T-helper 1 cell treated with Interleukin-12 subunit alpha and Interleukin-12 subunit beta and Interleukin-4 antibody, amounts not matched to agents 30 ng/mL and 1 ng/mL, for 36 hours (primary cell): ENCODE results near the gene DCAF17. TPM values are rescaled to one million over a fixed set of nuclear protein-coding genes. Genes with fewer than 3 reads are reported as not detected.

Source experiments
- total RNA-seq: library from RNA; stranded (reverse); gene quantifications from 2 replicates; pipeline ENCODE4 v1.2.3, GENCODE V29; 2022

Gene DCAF17
- total RNA-seq, 1 donor from 2014 or later, result 21.0 TPM

Other genes starting within 250 kb of the DCAF17 start
- gene METTL8, start 236 bp upstream of the DCAF17 start, total RNA-seq, result 13.8 and 19.8 TPM in 2 replicates
- 0.76 and 0.96 TPM in 2 replicates for gene CYBRD1, start 88.2 kb downstream of the DCAF17 start, total RNA-seq